Measurements from ENCODE around the gene CCNY.

- TF ChIP-seq SUZ12 (IDR thresholded peaks at IDR 0.05; ENCODE audit: extremely low read depth, insufficient read depth, insufficient read length) (no peak), ZNF274 (IDR thresholded peaks at IDR 0.05; ENCODE audit: low read depth, low read length) (no peak), YY1 (IDR thresholded peaks at IDR 0.05; ENCODE audit: insufficient read depth, insufficient read length) (no peak)
Observed at GRCh38 chr10:35585356-35585755, 249.0 kb downstream of the CCNY start.
